GM21528 (cell line): Measurements from ENCODE around the gene DEFB131A.
"Not testable (repeated sequence)": the region's sequence is repeated elsewhere in the genome, so short reads cannot be mapped to it uniquely, and the experiment has no call there.

ENCODE experiments used
- ATAC-seq: cut with Tn5 transposase; IDR thresholded peaks from one replicate; pipeline ENCODE4 v1.9.1; 2021; ENCODE audit warnings: mild to moderate bottlenecking, moderate library complexity; ENCODE audit not compliant: unreplicated experiment, low FRiP score

DEFB131A gene

GRCh38 chr4:9493589-9493988 lies 49.4 kb downstream of the DEFB131A start:
- not testable (repeated sequence) for ATAC-seq

- not testable (repeated sequence) for ATAC-seq
Observed at GRCh38 chr4:9494256-9495035, 50.2 kb downstream of the DEFB131A start.

GRCh38 chr4:9495443-9495842 lies 51.2 kb downstream of the DEFB131A start:
- not testable (repeated sequence) for ATAC-seq

GRCh38 chr4:9497575-9498467 lies 53.6 kb downstream of the DEFB131A start:
- ATAC-seq: not testable (repeated sequence)

- ATAC-seq: not testable (repeated sequence)
Observed at GRCh38 chr4:9498468-9499040, 54.3 kb downstream of the DEFB131A start.

GRCh38 chr4:9499974-9500487 lies 55.8 kb downstream of the DEFB131A start:
- not testable (repeated sequence) for ATAC-seq
